NT2/D1 (cell line): Measurements from ENCODE around the gene CDC20.

Experiments
- DNase-seq: peaks from one replicate; pipeline ENCODE4 v3.0.0-alpha.2; 2011; ENCODE audit warnings: low read depth, low spot score
- H3K27me3 ChIP-seq: 2 replicates; pipeline ENCODE4 v1.6.0; 2011; ENCODE audit warnings: mild to moderate bottlenecking; ENCODE audit not compliant: insufficient read length, insufficient read depth
- H3K36me3 ChIP-seq: 2 replicates; pipeline ENCODE4 v1.6.1; 2011; ENCODE audit warnings: mild to moderate bottlenecking, low read length, mixed read lengths; ENCODE audit not compliant: insufficient read depth, insufficient read length
- H3K4me1 ChIP-seq: 2 replicates; pipeline ENCODE4 v1.5.1; 2011; ENCODE audit not compliant: insufficient read depth, insufficient read length
- H3K4me3 ChIP-seq: 2 replicates; pipeline ENCODE4 v1.5.1; 2011; ENCODE audit warnings: low read depth; ENCODE audit not compliant: insufficient read length
- H3K9ac ChIP-seq: 2 replicates; pipeline ENCODE4 v1.6.0; 2011; ENCODE audit warnings: low read depth; ENCODE audit not compliant: insufficient read length
- H3K9me3 ChIP-seq: 2 replicates; pipeline ENCODE4 v1.5.1; 2011; ENCODE audit warnings: mild to moderate bottlenecking, low read length; ENCODE audit not compliant: insufficient read depth
- SUZ12 ChIP-seq: IDR thresholded peaks from 2 replicates; pipeline ENCODE4 v1.6.1; 2011; ENCODE audit not compliant: insufficient read length, insufficient read depth; ENCODE audit errors: extremely low read depth
- YY1 ChIP-seq: IDR thresholded peaks from 2 replicates; pipeline ENCODE4 v1.6.1; 2011; ENCODE audit not compliant: insufficient read length, insufficient read depth
- ZNF274 ChIP-seq: IDR thresholded peaks from 2 replicates; pipeline ENCODE4 v1.6.1; 2011; ENCODE audit warnings: mild to moderate bottlenecking, low read depth, low read length

Gene CDC20

DNA sequence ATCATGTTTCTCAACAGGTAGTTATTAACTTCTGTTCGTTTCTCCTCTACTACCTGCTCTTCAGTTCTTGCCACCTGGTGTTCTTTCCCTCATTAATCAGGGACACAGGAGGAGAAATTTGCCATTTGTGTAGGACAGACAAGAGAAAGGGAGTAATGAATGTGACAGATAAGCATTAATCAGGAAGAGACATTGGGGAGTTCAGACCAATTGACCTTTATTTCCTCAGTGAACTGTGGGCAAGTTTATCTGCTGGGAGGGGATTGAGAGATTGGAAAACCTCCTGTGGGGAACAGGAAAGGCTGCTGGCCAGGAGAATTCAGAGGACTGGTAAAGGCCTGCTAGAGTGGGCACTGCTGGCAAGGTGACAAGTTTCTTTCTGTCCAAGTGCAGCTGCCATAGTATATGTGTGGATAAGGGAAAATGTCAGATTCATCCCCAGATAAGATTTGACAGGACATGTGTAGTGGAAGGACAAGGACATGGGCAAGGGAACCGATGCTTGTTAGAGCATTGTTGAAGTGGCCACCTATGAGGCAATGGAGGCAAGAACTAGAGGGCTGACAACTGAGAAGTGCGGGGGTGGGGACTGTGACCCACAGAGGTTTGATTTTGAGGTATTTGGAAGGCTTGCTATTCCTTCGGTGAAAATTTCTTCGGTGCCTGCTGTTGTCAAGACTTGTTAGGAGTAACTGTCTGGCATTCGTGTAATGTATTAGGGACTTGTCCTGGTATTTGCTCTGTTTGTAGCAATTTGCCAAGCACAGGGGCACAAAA is 43.5 kb downstream of the CDC20 start:
- DNase-seq: no peak
- Histone ChIP-seq H3K9me3 (no peaks in the 10 kb centered on the region), H3K36me3 (peaks cover 48% of the 10 kb centered on the region), H3K9ac (no peak overlapping the region), H3K4me1 (no peaks in the 10 kb centered on the region), H3K4me3 (no peak overlapping the region), H3K27me3 (no peaks in the 10 kb centered on the region)
- no peak for TF ChIP-seq SUZ12
- TF ChIP-seq ZNF274: no peak
- no peak for TF ChIP-seq YY1

DNA sequence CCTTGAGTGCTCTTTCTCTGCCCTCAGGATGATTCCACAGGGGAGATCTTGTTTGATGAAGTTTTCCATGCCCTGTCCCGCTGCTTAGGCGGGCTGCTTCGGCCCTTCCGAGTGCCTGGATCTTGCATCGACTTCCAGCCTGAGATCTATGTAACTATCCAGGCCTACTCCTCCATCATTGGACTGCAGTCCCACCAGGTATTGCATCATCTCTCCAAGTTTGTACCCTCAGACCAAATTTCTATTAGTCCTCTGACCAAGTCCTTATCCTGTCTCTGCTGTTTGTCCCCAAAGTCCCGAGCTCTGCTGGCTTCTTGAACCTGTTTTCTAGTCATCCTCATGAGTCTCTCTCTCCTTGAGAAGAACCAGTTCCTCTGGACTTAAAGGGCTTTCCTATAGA is 45.6 kb downstream of the CDC20 start:
- Histone ChIP-seq H3K36me3 (peaks cover 58% of the 10 kb centered on the region), H3K9me3 (no peaks in the 10 kb centered on the region), H3K9ac (no peak overlapping the region), H3K27me3 (no peaks in the 10 kb centered on the region), H3K4me3 (no peak overlapping the region), H3K4me1 (no peaks in the 10 kb centered on the region)
- TF ChIP-seq YY1 (no peak), ZNF274 (no peak), SUZ12 (no peak)
- DNase-seq: no peak

DNA sequence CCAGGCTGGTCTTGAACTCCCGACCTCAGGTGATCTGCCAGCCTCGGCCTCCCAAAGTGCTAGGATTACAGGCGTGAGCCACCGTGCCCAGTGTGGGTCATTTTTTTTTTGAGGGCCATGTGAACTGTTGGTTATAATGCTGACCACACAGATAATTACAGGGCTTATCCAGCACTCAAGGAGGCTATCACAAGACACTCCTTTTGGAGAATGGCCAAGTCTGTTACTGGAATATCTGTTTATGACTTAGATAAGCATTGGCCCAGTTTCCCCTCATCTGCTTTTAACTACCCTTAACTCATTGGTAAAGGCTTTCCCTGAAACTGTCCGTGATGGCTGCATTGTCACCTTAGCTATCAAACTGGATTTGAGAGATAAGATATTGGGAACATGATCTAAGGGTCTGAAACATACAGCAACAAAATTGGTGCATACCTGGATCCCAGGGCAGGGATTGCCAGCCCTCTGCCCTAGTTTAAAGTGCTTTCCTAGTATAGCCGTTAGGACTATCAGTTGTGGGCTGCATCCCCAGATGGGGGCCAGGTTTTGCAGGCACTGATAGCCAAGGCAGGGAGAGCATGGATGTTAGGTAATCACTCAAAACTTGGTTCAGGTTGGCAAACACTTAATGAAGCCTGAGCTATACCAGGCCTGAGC is 46.6 kb downstream of the CDC20 start:
- no peaks in the 10 kb centered on the region for H3K4me1 ChIP-seq
- H3K36me3 ChIP-seq: peaks cover 61% of the 10 kb centered on the region
- no peaks in the 10 kb centered on the region for H3K27me3 ChIP-seq
- TF ChIP-seq ZNF274 (no peak), SUZ12 (no peak), YY1 (no peak)
- H3K9ac ChIP-seq: no peak overlapping the region
- H3K9me3 ChIP-seq: no peaks in the 10 kb centered on the region
- H3K4me3 ChIP-seq: no peak overlapping the region
- DNase-seq: no peak

DNA sequence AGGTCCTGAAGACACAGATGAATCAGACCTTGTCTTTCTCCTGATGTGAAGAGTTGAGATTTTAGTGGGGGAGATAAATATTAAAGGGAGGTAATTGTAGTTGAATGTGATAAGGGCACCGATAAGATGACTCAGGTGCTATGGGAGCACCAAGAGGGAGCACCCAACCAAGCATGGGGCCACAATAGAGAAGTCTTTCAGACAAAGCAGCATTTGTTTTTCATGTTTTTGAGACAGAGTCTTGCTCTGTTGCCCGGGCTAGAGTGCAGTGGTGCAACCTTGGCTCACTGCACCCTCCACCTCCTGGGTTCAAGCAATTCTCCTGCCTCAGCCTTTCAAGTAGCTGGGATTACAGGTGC is 47.1 kb downstream of the CDC20 start:
- H3K27me3 ChIP-seq: no peaks in the 10 kb centered on the region
- H3K4me1 ChIP-seq: no peaks in the 10 kb centered on the region
- no peak for DNase-seq
- H3K9ac ChIP-seq: no peak overlapping the region
- H3K36me3 ChIP-seq: peaks cover 62% of the 10 kb centered on the region
- TF ChIP-seq YY1 (no peak), SUZ12 (no peak), ZNF274 (no peak)
- no peaks in the 10 kb centered on the region for H3K9me3 ChIP-seq
- no peak overlapping the region for H3K4me3 ChIP-seq

DNA sequence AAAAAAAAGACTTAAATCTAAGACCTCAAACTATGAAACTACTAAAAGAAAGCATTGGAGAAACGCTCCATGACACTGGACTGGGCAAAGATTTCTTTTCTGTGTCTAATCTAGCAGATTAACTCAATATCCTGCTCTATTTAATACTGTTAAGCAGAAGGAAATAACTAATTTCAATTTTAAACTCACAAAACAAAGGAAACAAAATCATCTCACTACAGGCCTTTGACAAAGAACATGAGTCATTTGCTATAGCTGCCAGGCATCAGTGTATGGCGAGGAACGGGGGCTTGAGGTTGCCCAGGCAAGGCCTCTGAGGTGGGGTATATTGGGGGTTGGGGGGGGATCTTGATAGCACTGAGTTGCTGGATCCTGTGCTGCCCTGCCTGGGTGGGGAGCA is 51.8 kb downstream of the CDC20 start:
- H3K36me3 ChIP-seq: peaks cover 53% of the 10 kb centered on the region

More for the DNA sequence above, 51.8 kb downstream of the CDC20 start:
- Histone ChIP-seq H3K4me1 (peaks cover 3% of the 10 kb centered on the region), H3K9me3 (no peaks in the 10 kb centered on the region), H3K9ac (no peak overlapping the region), H3K4me3 (no peak overlapping the region), H3K27me3 (no peaks in the 10 kb centered on the region)
- no peak for DNase-seq
- TF ChIP-seq YY1 (no peak), ZNF274 (no peak), SUZ12 (no peak)
